Natural killer cell treated with Interleukin-12 subunit alpha and Interleukin-12 subunit beta and Interleukin-15 and Interleukin-18, amount 100 ng/mL, for 72 hours (primary cell): ENCODE measurements around the gene PARL. TPM values are rescaled to one million over a fixed set of nuclear protein-coding genes. Genes with fewer than 3 reads are reported as not detected.

Source experiments
- ATAC-seq, 2 donors: fragments of 150-1000 bp; cut with Tn5 transposase in 1 of 2; sonication (Bioruptor Pico), chemical (Tn5 transposase) in 1 of 2; 2 replicates each; pipeline ENCODE4 v1.10.0; 2021
- DNase-seq: peaks from one replicate; pipeline ENCODE4 v3.0.0; 2022; ENCODE audit warnings: low spot score
- H3K27ac Mint-ChIP-seq, 2 donors: 1 replicate in 1 of 2; 2 replicates in 1 of 2; pipeline ENCODE4 v1.8.0; 2022; ENCODE audit warnings: mixed read lengths in 2 of 2, mild to moderate bottlenecking in 1 of 2, moderate library complexity in 1 of 2
- H3K27me3 Mint-ChIP-seq, 2 donors: 1 replicate in 1 of 2; 2 replicates in 1 of 2; pipeline ENCODE4 v1.8.0; 2022; ENCODE audit warnings: mixed read lengths in 2 of 2
- H3K36me3 Mint-ChIP-seq: one replicate; pipeline ENCODE4 v1.8.0; 2022; ENCODE audit warnings: mixed read lengths
- H3K4me1 Mint-ChIP-seq, 2 donors: 1 replicate in 1 of 2; 2 replicates in 1 of 2; pipeline ENCODE4 v1.8.0; 2022; ENCODE audit warnings: low read depth in 2 of 2, mixed read lengths in 2 of 2, mild to moderate bottlenecking in 1 of 2
- H3K4me3 Mint-ChIP-seq: one replicate; pipeline ENCODE4 v1.8.0; 2022; ENCODE audit warnings: mixed read lengths
- H3K9me3 Mint-ChIP-seq: 2 replicates; pipeline ENCODE4 v1.8.0; 2022; ENCODE audit warnings: mixed read lengths
- total RNA-seq, 2 donors: library from RNA; stranded (reverse); gene quantifications; one replicate each; pipeline ENCODE4 v1.2.3, GENCODE V29; 2022

PARL gene
- total RNA-seq, 2 donors from 2014 or later: 79.3 to 98.7 TPM

DNA sequence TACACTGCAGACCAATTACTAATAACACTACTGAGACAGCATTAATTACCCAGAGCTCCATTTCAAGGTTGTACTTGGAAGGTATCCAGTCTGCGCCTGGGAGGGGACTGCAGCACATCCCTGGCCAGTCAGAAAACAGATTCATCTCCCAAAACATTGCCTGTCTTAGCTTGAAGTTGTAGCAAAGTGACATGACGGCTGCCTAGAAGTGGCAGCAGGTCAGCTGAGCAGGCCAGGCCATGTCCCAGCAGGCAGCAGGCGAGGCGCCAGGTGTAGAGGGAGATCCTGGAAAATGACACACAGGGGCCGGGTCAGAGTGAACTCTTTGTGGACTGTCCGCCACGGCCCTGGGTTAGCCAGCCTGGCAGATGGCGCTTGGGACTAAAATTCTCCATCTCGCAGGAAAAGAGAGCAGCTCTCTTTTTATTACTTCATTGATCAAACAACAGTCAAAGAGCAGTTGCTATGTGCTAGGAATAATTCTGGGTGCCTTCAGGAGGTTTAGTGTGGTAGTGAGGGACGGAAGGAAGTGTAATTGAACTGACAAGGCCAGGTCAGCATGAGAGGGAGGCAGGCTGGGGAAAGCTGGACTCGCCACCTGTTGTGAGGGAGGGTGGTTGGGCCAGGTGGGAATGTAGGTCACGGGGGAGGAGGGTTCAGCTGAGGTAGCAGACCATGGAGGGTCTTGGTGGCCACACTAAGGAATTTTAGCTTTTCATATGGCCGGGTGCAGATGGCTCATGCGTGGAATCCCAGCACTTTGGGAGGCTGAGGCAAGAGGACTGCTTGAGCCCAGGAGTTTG, 58.0 kb downstream of the PARL start:
- DNase-seq (no peak), ATAC-seq (no peak)
- peak overlapping the region; percentile 59 for H3K4me3 Mint-ChIP-seq
- H3K4me1 Mint-ChIP-seq: peaks cover 9 to 13% of the 10 kb centered on the region in 2 donors
- H3K27me3 Mint-ChIP-seq: no peaks in the 10 kb centered on the region
- no peak overlapping the region for H3K27ac Mint-ChIP-seq
- no peaks in the 10 kb centered on the region for H3K36me3 Mint-ChIP-seq
- H3K9me3 Mint-ChIP-seq: no peaks in the 10 kb centered on the region

DNA sequence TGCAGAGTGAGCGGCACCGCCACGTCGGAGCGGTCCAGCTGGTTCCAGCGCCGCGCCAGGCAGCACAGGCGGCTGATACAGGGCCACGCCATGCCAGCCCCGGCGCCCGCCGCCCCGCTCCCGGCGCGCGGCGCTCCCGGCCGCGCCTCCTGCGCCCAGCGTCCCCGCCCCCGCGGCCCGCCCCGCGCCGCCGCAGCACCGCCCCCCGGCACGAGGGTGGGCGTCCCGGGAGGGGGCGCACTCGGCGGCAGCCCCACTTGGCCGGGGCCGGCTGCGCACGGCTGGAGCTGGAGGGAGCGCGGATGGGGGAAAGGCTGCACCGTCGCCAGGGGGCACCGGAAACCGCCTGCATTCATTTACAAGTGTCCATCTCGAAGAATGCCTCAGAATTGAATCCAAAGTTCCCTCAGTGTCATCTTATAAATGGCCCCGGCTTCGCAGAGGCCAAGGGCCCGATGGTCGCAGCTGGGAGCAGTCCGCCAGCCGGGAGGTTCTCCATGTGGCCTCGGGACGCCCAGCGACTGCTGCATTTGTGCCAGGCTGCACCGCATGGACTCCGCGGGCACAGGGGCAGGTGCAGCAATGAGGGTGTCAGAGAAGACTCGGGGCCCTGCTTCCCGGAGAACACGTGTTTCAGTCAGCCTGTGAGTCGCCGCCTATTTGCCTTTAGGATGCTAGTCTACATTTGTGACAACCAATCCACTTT, 59.1 kb downstream of the PARL start, which contains the start of gene MAP6D1:
MAP6D1 (minus strand) TSS at position 122 of the 706 bp plus-strand sequence; CDS start at position 92, 30 bp downstream.
- H3K27ac Mint-ChIP-seq: peak within 1 kb of the TSS in 1 of 2 donors; percentile 61
- peaks cover 9 to 13% of the 10 kb centered on the region in 2 donors for H3K4me1 Mint-ChIP-seq
- DNase-seq (no peak), ATAC-seq (peak; percentile 69 to 71)
- peak within 1 kb of the TSS; percentile 83 for H3K4me3 Mint-ChIP-seq
- no peaks in the 10 kb centered on the region for H3K36me3 Mint-ChIP-seq
- no peaks in the 10 kb centered on the region for H3K9me3 Mint-ChIP-seq
- no peaks in the 10 kb centered on the region for H3K27me3 Mint-ChIP-seq

DNA sequence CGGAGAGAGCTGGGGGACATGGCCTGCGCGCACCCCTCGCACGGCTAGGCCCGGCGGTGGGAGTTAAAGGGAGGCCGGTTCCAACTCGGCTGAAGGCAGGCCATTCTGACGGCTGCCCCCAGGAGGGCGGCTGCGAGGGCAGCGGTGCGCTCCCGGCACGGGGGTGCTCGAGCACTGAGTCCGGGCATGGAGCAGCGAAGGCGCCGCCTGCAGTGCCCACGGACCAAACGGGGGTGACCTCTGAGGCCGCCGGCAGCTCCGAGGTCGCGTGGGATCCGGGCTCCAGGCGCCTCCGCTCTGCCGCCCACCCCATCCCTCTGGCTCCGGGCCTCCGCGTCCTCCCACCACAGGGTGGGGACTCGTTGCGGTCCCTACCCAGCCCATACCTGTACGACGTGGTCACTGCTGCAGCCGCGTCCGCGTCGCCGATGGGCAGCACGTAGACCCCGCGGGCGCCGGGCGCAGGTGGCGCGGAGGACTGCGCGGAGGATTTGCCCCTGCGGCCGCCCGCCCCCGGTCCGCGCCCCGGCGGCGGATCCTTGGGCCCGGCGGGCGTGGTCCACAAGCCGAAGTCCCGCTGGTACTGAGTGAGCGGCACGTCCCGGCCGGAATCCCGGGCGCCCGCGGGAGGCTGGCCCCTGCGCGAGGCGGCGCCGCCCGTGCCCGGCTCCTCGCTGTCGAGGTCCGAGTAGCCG, 59.8 kb downstream of the PARL start:
- DNase-seq: no peak
- Mint-ChIP-seq H3K4me3 (peak overlapping the region; percentile 83), H3K9me3 (no peaks in the 10 kb centered on the region), H3K4me1 (peaks cover 9 to 13% of the 10 kb centered on the region in 2 donors), H3K36me3 (no peaks in the 10 kb centered on the region), H3K27me3 (no peaks in the 10 kb centered on the region), H3K27ac (peak overlapping the region in 1 of 2 donors; percentile 61)
- peak; percentile 63 for ATAC-seq

DNA sequence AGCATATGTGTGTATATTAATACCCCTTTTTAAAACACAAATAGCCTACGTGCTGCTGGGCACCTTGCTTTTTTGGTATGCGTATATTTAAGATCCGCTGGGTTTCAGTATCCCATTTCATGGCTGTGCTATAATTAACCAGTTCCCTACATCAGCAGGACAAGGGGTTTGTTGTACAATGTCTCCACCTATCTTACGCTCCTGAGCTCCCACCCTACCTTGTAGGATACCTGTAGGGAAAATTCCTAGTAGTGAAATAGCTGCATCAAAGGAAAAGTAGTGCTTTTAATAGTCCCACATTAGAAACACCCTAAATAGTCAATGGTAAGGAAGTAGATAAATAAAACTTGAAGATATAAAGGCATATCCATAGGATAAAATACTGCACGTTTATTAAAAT, 60.7 kb downstream of the PARL start:
- Mint-ChIP-seq H3K27me3 (no peaks in the 10 kb centered on the region), H3K4me3 (peak overlapping the region; percentile 83), H3K4me1 (peaks cover 9 to 13% of the 10 kb centered on the region in 2 donors), H3K27ac (peak overlapping the region in 1 of 2 donors; percentile 61), H3K9me3 (no peaks in the 10 kb centered on the region), H3K36me3 (no peaks in the 10 kb centered on the region)
- ATAC-seq (no peak), DNase-seq (no peak)

DNA sequence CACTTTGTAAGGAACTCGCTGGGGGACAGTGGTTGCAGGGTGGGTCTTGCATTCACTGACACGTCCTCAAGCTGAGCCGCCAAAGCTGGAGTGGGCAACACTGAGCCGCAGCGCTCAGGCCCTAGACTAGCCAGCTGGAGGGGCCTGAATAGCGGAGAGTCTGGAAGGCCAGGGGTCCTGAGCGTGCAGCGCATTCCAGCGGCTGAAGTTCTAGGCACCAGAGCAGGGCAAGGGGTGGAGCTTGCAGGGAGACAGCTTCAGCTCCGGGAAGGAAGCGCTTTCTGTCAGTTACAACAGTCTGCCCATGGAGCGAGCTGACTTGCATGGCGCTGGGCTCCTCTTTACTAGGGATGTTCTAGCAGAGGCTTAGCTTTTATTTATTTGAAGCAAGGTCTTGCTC, 62.0 kb downstream of the PARL start:
- Mint-ChIP-seq H3K36me3 (no peaks in the 10 kb centered on the region), H3K27ac (peak overlapping the region in 1 of 2 donors; percentile 22), H3K4me3 (no peak overlapping the region), H3K4me1 (peaks cover 9 to 13% of the 10 kb centered on the region in 2 donors), H3K9me3 (no peaks in the 10 kb centered on the region), H3K27me3 (no peaks in the 10 kb centered on the region)
- DNase-seq (no peak), ATAC-seq (no peak)

DNA sequence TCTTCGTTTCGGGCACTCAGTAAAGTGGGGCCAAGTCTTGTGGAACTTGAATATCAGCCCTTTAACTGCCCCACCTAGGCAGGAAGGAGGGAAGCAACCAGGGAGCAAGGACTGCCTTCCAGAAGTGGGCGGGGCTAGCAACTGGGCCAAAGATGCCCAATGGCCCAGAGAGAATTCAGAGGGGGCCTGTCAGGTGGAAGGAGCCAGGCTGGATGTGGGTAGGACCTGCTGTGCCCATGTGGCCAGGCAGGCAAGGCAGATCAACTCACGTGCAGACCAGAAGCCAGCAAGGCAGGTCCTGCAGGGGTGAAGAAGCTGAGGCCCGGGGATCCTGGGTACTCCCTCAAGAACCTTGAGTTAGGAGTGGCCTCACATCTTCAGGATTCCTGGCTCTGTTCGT, 64.8 kb downstream of the PARL start:
- DNase-seq (no peak), ATAC-seq (no peak)
- Mint-ChIP-seq H3K27ac (no peak overlapping the region), H3K4me1 (peaks cover 9 to 14% of the 10 kb centered on the region in 2 donors), H3K36me3 (no peaks in the 10 kb centered on the region), H3K9me3 (no peaks in the 10 kb centered on the region), H3K27me3 (no peaks in the 10 kb centered on the region), H3K4me3 (no peak overlapping the region)

DNA sequence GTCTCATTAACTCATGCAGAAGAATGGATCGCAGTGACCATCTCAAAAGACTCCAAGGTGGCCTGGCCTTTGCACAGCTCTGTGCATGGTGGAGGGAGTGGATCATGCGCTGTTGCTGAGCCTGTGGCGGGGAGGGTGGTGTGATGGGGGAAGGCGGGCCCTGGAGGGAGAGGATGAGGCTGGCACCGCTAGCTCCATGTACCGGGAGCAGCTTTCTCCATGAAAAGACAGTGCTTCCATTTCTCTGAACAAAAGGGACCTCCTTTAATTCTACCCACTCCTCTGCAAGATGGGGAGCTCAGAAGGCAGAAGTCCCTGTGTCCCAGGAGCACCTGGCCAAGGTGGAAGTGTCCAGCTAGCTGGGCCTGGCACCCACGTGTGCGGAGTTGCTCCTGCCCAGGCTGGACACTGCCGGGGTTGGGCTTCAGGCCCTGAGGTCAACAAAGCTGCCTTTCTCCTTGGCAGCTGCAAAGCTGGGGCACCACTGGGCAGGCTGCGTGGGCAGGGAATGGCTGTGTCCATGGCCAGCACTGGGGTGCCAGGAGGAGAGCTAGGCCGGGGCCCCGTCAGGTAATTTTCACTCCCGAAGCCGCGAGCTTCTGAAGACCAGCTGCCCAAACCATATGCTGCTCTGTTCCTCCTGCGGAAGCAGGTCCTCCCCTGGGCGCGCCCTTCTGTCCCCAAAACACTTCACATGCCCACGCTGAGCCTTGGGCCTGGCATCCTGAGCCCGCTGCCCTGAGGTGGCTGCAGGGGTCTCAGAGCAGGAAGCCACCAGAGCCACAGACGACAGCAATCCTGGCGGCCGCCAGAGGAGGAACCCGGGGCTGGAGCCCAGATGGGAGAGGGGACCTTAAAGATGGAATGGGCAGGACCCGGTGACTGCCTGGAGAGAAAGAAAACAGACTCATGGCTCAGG, 65.7 kb downstream of the PARL start:
- no peak overlapping the region for H3K27ac Mint-ChIP-seq
- no peaks in the 10 kb centered on the region for H3K9me3 Mint-ChIP-seq
- peaks cover 2 to 11% of the 10 kb centered on the region in 2 donors for H3K4me1 Mint-ChIP-seq
- H3K36me3 Mint-ChIP-seq: no peaks in the 10 kb centered on the region
- no peak for DNase-seq
- no peak for ATAC-seq
- no peak overlapping the region for H3K4me3 Mint-ChIP-seq
- H3K27me3 Mint-ChIP-seq: no peaks in the 10 kb centered on the region

DNA sequence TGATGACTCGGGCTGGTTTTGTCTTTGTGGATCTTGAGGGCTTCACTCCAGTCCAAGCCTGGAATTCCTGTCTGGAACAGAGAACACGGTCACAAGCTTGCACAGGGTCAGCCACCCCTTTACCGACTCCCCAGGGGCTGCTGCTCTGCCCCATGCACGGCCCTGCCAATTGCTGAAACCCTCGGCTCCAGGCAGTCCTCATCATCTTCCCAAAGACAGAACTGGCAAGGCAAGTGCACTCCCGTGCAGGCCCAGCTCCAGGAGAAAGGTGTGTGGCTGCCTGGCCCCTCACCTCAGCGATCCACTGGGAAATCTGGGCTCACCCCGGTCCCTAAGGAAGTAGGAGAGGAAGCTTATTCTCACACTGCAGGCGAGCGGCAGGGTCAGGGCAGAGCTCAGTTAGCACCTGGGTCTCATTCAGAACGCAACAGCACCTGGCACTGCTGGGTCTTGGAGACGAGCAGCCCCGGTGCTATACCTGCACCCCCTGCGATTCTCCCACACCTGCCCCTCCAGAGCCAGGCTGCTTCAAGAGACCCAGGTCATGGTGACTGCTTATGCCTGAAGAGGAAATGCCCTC, 66.5 kb downstream of the PARL start:
- ATAC-seq: no peak
- H3K27ac Mint-ChIP-seq: no peak overlapping the region
- no peaks in the 10 kb centered on the region for H3K27me3 Mint-ChIP-seq
- H3K36me3 Mint-ChIP-seq: no peaks in the 10 kb centered on the region
- no peak overlapping the region for H3K4me3 Mint-ChIP-seq
- H3K4me1 Mint-ChIP-seq: peaks cover 0 to 7% of the 10 kb centered on the region in 2 donors
- no peak for DNase-seq
- no peaks in the 10 kb centered on the region for H3K9me3 Mint-ChIP-seq

DNA sequence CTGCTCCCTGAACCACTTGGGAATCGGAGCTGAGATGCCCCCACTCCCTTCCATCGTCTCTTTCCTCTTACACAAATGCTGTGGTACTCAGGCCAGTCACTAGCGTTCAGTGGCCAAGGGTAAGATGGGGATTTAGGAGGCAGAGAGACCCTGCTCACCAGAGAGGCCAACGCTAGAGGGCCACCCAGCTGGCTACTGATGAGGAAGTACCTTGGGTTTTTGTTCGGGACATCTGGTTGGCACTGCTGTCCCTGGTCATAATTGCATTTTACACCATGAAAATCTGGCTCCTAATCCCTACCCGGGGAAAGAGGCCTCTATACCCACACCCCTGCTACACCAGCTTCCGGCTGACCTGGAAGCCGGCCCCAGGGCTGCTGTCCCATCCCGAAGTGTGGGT, 67.0 kb downstream of the PARL start:
- H3K4me1 Mint-ChIP-seq: peaks cover 0 to 7% of the 10 kb centered on the region in 2 donors
- no peaks in the 10 kb centered on the region for H3K36me3 Mint-ChIP-seq

DNA sequence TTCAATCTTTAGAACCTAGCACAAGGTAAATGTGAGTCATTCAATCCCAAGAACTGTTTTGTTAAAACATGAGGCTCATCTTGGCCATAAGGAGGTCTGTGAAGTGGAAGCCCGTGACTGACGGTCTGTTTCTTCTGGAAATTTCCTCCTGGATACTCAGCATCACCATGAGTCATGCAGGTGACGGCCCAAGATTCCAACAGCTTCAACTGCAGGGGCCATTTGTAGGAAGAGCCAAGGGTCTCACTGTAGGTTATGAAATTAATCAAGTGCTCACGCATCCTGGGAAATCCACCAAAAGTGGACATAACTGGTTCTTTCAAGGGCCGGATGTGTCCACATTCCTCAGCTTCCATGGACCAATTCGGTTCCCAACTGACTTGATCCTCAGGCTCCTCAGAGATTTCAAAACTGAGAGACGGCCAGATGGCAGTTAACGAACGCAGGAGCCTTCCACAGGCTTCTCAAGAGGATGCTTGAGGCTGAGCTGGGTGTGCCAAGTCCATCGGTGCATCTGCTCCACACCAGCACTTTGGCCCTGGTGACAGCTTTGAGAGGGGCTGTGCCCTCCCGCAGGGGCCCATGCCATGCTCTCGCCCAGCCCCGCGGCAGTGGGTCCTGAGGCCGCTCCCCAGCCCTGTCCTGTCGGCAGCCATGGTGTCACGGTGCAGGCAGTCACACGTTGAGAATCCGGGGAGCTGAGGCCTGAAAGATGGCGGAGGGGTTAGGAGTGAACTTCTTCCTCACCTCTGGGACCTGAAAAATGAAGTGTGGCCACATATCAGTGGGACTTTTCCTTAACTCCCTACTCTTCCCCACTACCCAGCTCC, 67.8 kb downstream of the PARL start:
- Mint-ChIP-seq H3K36me3 (no peaks in the 10 kb centered on the region), H3K9me3 (no peaks in the 10 kb centered on the region), H3K27me3 (no peaks in the 10 kb centered on the region), H3K4me1 (peaks cover 0 to 7% of the 10 kb centered on the region in 2 donors), H3K27ac (no peak overlapping the region), H3K4me3 (no peak overlapping the region)
- no peak for DNase-seq
- no peak for ATAC-seq

More for the DNA sequence above, 67.0 kb downstream of the PARL start:
- Mint-ChIP-seq H3K4me3 (no peak overlapping the region), H3K9me3 (no peaks in the 10 kb centered on the region), H3K27me3 (no peaks in the 10 kb centered on the region), H3K27ac (no peak overlapping the region)
- ATAC-seq (no peak), DNase-seq (no peak)

DNA sequence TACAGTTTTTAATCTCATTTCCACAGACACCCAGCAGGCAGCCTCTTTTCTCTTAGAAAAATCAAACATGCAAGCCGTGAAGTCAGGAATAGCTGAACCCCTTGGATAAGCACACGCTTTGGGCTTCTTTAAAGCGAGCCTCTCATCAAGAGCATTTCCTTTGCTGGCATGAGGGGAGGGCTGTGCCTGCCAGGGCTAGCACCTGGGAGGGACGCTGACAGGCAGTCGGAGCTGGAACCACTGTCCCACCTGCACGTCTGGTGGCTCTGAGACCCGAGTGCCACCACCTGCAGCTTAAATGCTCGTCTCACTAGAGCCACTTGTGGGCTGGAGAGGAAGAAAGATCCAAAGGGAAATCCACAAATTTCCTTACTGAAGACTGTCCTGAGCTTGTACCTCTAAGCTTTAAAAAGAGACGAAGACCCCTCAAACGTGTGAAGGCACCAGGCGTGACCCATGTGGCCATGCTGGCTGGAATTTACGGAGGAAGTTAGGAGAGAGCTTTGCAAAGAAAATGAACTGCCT, 68.7 kb downstream of the PARL start:
- no peak overlapping the region for H3K4me3 Mint-ChIP-seq
- ATAC-seq (no peak), DNase-seq (no peak)
- H3K9me3 Mint-ChIP-seq: no peaks in the 10 kb centered on the region
- no peak overlapping the region for H3K27ac Mint-ChIP-seq
- peaks cover 0 to 7% of the 10 kb centered on the region in 2 donors for H3K4me1 Mint-ChIP-seq
- H3K27me3 Mint-ChIP-seq: no peaks in the 10 kb centered on the region
- H3K36me3 Mint-ChIP-seq: peaks cover 6% of the 10 kb centered on the region

DNA sequence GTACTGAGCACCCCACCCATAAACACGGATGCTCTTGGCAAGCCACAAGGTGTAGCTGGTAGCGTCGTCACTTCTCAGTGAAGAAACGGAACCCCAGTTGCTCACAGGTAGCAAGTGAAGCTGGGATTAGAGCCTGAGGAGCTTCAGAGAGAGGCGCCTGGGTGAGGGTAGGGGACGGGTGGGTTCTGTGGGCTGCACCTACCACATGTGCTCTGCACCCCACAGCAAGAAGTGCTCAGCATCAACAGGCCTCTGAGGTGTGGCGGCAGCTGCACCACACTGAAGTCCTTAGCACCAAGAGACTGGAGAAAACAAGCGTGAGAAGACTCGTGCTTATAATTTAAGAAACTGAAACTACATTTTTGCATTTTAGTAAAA, 69.1 kb downstream of the PARL start:
- peaks cover 0 to 7% of the 10 kb centered on the region in 2 donors for H3K4me1 Mint-ChIP-seq
- H3K4me3 Mint-ChIP-seq: no peak overlapping the region
- H3K27me3 Mint-ChIP-seq: no peaks in the 10 kb centered on the region
- peaks cover 6% of the 10 kb centered on the region for H3K36me3 Mint-ChIP-seq
- no peak overlapping the region for H3K27ac Mint-ChIP-seq
- ATAC-seq: no peak
- no peaks in the 10 kb centered on the region for H3K9me3 Mint-ChIP-seq
- no peak for DNase-seq
